Measurements from ENCODE around the gene MEGF6. TPM values are rescaled to one million over a fixed set of nuclear protein-coding genes. Genes with fewer than 3 reads are reported as not detected.
A peak's percentile ranks its signal among the peaks of the same experiment; 100 is the strongest.

Gene MEGF6
- total RNA-seq, 1 donor from 2014 or later, result 7.3 TPM

- no peak for ATAC-seq (ENCODE audit: poor library complexity)
- DNase-seq, result no peak
- intact Hi-C loops (cut with DNase I), result no loop called here
Observed at GRCh38 chr1:3477241-3477995, 133.9 kb downstream of the MEGF6 start.

- intact Hi-C loops (cut with DNase I), result no loop called here
- ATAC-seq (ENCODE audit: poor library complexity), result no peak
Observed at GRCh38 chr1:3476666-3477065, 134.6 kb downstream of the MEGF6 start.

DNA sequence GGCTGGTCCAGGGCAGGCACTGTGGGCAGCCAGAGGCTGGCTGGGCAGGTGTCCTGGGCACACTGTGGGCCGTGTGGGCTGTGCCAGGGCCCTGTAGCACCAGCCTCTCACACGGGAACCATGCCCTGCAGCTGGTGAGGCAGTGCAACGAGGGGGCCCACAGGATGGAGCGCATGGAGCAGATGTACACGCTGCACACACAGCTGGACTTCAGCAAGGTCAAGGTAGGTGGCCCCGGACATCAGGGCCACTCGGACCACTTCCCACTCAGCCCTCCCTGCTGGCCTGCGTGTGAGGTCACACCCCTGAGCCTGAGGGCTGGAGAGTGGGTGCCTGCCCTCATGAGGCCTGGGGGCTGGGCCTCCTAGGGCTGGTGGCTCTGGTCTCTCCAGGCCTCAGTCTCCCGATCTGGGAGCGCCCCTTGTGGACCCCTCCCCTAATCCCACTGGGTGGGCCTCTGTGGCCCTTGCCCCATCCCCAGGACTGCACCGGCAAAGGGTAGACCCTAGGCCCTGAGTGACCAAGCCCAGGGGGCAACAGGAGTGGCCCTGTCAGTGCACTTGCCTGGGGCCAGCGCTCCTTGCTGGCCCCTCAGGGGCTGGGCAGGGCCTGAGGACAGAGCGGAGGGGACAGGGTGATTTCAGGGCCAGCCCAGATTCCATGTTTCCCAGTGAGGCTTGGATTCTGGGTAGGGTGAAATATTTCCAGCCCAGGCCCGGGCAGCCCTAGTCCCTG, 135.3 kb downstream of the MEGF6 start:
- DNase-seq (no peak), ATAC-seq (ENCODE audit: poor library complexity) (no peak)
- intact Hi-C loops (cut with DNase I), result no loop called here

More at GRCh38 chr1:3476666-3477065, 134.6 kb downstream of the MEGF6 start:
- no peak for DNase-seq

DNA sequence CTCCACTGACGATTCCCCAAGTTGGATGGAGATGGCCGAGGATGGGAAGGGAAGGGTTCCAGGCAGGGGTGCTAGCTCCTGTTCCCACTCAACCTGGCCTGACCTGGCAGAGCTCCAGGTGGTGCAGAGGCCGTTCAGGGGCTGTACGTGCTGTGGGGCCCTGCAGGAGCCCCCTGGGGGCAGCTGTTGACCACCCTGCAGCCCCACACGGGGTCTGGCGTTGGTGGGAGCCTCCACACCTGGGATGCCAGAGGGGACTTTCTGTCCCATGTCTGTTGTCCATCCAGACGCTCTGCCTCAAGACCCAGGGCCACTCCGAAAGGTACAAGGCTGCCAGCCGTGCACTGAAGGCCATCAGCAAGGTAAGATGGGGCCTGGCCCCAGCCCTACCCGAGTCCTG, 136.9 kb downstream of the MEGF6 start:
- ATAC-seq (ENCODE audit: poor library complexity) (no peak), DNase-seq (no peak)
- intact Hi-C loops (cut with DNase I), result no loop called here

GRCh38 chr1:3474016-3474415, 137.3 kb downstream of the MEGF6 start:
- no peak for DNase-seq
- intact Hi-C loops (cut with DNase I), result no loop called here
- no peak for ATAC-seq (ENCODE audit: poor library complexity)

- intact Hi-C loops (cut with DNase I), result no loop called here
- no peak for DNase-seq
- no peak for ATAC-seq (ENCODE audit: poor library complexity)
Observed at GRCh38 chr1:3473381-3473844, 137.9 kb downstream of the MEGF6 start.

DNA sequence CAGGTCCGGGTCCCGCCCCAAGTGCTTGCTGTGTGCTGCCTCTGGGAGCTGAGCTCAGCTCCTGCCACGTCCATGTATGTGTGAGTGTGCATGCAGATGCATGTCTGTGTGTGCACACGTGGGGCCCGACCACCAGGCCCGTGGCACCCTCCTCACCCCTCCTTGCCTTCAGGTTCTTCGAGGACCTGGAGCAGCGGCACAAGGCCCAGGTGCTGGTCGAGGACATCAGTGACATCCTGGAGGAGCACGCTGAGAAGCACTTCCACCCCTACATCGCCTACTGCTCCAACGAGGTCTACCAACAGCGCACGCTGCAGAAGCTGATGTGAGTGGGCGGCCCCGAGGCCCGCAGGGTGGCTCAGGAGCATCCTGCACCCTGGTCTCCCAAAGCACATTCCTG, 138.4 kb downstream of the MEGF6 start:
- intact Hi-C loops (cut with DNase I), result no loop called here
- ATAC-seq (ENCODE audit: poor library complexity) (no peak), DNase-seq (no peak)

DNA sequence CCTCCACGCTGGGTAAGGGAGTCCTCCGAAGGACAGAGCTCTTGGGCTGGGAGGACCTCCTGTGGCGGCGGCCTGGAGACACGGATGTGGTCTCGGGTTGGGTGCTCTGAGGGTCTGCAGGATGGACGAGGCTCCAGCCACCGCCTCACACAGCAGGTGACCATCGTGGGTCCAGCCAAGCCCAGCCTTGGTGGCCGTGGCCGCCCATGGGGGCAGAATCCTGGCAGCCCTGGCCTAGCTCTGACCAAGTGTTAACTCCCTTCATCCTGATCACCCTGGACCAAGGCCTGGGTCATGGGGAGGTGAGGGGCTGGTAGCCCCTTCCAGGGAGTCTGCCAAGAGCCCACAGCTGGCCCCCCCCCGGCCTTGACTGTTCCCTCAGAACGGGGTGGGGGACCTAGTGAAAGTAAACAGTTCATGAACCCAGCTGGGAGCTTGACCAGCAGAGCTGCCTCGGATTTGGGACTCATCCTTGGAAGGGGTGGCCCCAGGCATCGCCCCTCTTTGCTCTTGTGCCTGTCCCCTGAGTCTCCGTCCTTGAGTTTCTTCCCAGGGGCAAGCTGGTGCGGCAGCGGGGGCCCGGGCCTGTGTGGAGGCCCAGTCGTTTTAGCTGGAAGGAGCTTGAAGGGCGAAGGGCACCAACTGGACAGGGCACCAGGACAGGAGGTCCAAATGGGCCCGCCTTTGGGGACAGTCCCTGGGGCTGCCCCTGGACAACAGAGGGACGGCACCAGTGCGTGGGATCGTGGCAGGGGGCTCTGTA, 139.0 kb downstream of the MEGF6 start:
- ATAC-seq (ENCODE audit: poor library complexity), result no peak
- intact Hi-C loops (cut with DNase I), result no loop called here
- no peak for DNase-seq

GRCh38 chr1:3471356-3472087, 139.8 kb downstream of the MEGF6 start:
- intact Hi-C loops (cut with DNase I), result no loop called here
- ATAC-seq (ENCODE audit: poor library complexity) (peak; percentile 83), DNase-seq (peak; percentile 72)

GRCh38 chr1:3470650-3471355, 140.5 kb downstream of the MEGF6 start:
- intact Hi-C loops (cut with DNase I), result no loop called here
- ATAC-seq (ENCODE audit: poor library complexity), result no peak
- peak; percentile 36 for DNase-seq

DNA sequence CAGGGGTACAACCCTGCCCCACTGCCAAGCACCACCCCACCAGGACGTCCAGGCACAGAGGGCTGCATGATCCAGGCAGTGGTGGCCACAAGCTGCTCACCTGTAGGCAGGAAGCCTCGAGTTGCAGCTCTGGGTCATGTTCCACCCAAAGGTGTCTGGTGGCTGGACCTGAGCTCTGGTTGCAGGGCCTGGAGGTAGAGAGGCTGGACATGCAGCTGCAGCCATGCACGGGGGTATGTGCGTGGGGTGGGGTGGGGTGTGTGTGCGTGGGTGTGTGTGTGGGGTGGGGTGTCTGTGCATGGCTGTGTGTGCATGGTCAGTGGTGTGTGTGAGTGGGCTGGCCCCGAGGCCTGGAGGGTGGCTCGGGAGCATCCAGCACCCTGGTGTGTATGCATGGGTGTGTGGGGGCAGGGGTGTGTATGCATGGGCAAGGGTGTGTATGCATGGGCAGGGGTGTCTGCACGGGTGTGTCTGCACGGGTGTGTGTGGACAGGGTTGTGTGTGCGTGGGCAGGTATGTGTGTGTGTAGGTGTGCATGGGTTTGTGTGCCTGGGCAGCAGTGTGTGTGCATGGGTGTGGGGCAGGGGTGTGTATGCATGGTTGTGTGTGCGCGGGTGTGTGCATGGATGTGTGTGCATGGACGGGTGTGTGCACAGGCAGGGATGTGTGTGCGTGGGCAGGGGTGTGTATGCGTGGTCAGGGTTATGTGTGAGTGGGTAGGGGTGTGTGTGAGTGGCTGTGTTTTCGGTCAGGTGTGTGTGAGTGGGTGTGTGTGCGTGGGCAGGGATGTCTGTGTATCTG, 141.3 kb downstream of the MEGF6 start:
- ATAC-seq (ENCODE audit: poor library complexity), result no peak
- intact Hi-C loops (cut with DNase I), result no loop called here
- DNase-seq, result peak; percentile 29

DNA sequence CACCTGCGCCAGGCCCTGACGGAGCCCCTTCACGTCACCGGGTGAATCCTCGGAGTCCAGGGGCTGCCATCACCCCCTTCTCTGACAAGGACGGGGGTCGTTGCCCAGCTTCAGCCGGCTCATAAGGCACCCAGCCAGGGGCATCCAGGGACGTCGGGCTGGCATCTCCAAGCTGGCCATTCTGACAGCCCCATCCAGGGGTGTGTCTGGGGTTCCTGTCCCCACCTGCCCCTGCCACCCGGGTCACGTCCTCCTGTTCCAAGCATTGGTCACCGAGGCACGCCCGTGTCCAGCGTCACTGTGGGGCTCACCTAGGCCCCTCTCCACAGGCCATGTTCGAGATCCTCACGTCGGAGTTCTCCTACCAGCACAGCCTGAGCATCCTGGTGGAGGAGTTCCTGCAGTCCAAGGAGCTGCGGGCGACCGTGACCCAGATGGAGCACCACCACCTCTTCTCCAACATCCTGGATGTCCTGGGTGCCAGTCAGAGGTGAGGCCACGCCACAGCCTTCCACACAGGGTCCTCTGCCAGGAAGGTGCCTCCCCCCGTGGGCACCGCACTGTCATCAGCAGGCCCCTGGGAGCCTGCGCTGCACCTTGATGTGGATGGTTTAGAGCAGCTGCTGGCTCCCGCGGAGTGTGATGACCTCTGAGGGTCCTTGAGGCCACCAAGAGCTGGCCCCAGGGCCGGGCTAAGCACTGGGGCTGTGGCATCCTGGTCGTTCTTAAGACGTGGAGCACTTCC, 142.0 kb downstream of the MEGF6 start:
- intact Hi-C loops (cut with DNase I), result no loop called here
- peak; percentile 33 for DNase-seq
- ATAC-seq (ENCODE audit: poor library complexity), result no peak

GRCh38 chr1:3468236-3469103, 142.8 kb downstream of the MEGF6 start:
- peak; percentile 30 for DNase-seq
- intact Hi-C loops (cut with DNase I), result no loop called here

DNA sequence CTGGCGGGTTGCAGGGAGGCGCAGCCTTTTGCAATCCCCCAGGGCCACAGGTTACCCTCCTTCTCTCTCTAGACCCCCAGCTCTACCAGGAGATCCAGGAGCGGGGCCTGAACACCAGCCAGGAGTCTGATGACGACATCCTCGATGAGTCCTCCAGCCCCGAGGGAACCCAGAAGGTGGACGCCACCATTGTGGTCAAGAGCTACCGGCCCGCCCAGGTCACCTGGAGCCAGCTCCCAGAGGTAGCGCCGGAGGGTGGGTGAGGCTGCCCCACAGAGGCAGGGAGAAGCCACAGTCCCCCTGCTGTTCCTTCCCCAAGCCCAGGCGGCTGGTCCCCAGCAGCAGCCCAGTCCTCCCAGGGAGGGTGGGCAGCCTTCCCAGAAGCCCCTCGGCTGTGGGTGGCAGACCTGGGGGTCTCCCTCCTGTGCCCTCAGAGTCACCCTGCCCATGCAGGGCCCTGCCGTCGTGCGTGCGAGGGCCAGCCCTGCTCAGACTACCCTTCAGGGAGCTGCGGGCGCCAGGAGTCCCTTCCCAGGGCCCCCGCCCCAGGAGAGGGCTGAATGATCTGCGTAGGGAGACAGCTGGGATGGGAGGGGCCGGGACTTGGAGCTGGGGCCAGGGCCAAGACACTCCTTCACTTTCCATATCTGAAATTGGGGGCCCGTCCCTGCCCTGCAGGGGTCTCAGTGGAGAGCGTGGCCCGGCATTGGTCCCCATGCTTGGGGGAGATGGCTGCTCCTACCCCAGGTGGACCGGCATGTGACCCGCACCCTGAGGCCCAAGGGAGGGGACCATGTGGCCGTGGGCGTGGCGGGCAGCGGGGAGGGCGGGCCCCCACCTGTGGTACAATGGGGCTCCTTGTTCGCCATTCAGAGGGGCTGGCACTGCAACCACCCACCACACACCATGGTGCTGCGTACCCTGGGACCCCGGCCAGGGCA, 143.9 kb downstream of the MEGF6 start:
- DNase-seq, result peak; percentile 32
- ATAC-seq (ENCODE audit: poor library complexity), result no peak
- intact Hi-C loops (cut with DNase I), result no loop called here

More at GRCh38 chr1:3468236-3469103, 142.8 kb downstream of the MEGF6 start:
- no peak for ATAC-seq (ENCODE audit: poor library complexity)
